Progenitor cell of endocrine pancreas (in vitro differentiated cells): ENCODE measurements around the gene PRKCE. TPM values are rescaled to one million over a fixed set of nuclear protein-coding genes. Genes with fewer than 3 reads are reported as not detected.

Experiments
- DNase-seq: peaks from one replicate; pipeline ENCODE4 v3.0.0; 2021; ENCODE audit warnings: low spot score; ENCODE audit not compliant: unreplicated experiment
- H3K27ac Mint-ChIP-seq: 2 replicates; pipeline ENCODE4 v1.8.0; 2021; ENCODE audit warnings: mild to moderate bottlenecking, moderate library complexity, mixed read lengths
- H3K27me3 Mint-ChIP-seq: 2 replicates; pipeline ENCODE4 v1.8.0; 2021; ENCODE audit warnings: mixed read lengths
- H3K36me3 Mint-ChIP-seq: 2 replicates; pipeline ENCODE4 v1.8.0; 2022; ENCODE audit warnings: mixed read lengths; ENCODE audit not compliant: insufficient read depth
- H3K4me1 Mint-ChIP-seq: 2 replicates; pipeline ENCODE4 v1.8.0; 2021; ENCODE audit warnings: low read depth, mixed read lengths
- H3K4me3 Mint-ChIP-seq: 2 replicates; pipeline ENCODE4 v1.8.0; 2021; ENCODE audit warnings: low read depth, mild to moderate bottlenecking, moderate library complexity, mixed read lengths
- H3K9me3 Mint-ChIP-seq: 2 replicates; pipeline ENCODE4 v1.8.0; 2021; ENCODE audit warnings: low read depth, mixed read lengths
- CTCF ChIP-seq: fragments of 200-600 bp; sonication (generic); IDR thresholded peaks from one replicate; pipeline ENCODE4 v1.5.0; 2021; ENCODE audit warnings: antibody characterized with exemption, mild to moderate bottlenecking; ENCODE audit not compliant: unreplicated experiment
- total RNA-seq: library from RNA; stranded (reverse); gene quantifications from 2 replicates; pipeline ENCODE4 v1.2.1, GENCODE V29; 2021

The PRKCE gene
- total RNA-seq, 1 donor from 2014 or later = 4.2 TPM

- H3K9me3 Mint-ChIP-seq = peaks cover 12% of the 10 kb centered on the region
- no peak overlapping the region for H3K4me3 Mint-ChIP-seq
- no peaks in the 10 kb centered on the region for H3K36me3 Mint-ChIP-seq
- H3K27me3 Mint-ChIP-seq = peaks cover 8% of the 10 kb centered on the region
- no peak for TF ChIP-seq CTCF
- no peak for DNase-seq
- no peak overlapping the region for H3K27ac Mint-ChIP-seq
- H3K4me1 Mint-ChIP-seq = no peaks in the 10 kb centered on the region
These were observed 440.6 kb downstream of the PRKCE start for GRCh38 chr2:46091961-46092667.

- Mint-ChIP-seq H3K27me3 (peaks cover 8% of the 10 kb centered on the region), H3K4me3 (no peak overlapping the region), H3K36me3 (no peaks in the 10 kb centered on the region), H3K9me3 (peaks cover 12% of the 10 kb centered on the region), H3K4me1 (no peaks in the 10 kb centered on the region), H3K27ac (no peak overlapping the region)
- no peak for TF ChIP-seq CTCF
- DNase-seq = no peak
These were observed 443.2 kb downstream of the PRKCE start for GRCh38 chr2:46094689-46095088.

- no peak overlapping the region for H3K27ac Mint-ChIP-seq
- H3K9me3 Mint-ChIP-seq = peaks cover 12% of the 10 kb centered on the region
- no peak overlapping the region for H3K4me3 Mint-ChIP-seq
These were observed 444.4 kb downstream of the PRKCE start for GRCh38 chr2:46095830-46096229.

GRCh38 chr2:46096260-46096659 lies 444.8 kb downstream of the PRKCE start:
- peaks cover 12% of the 10 kb centered on the region for H3K9me3 Mint-ChIP-seq
- H3K4me3 Mint-ChIP-seq = no peak overlapping the region
- no peaks in the 10 kb centered on the region for H3K4me1 Mint-ChIP-seq
- peaks cover 8% of the 10 kb centered on the region for H3K27me3 Mint-ChIP-seq
- no peaks in the 10 kb centered on the region for H3K36me3 Mint-ChIP-seq
- H3K27ac Mint-ChIP-seq = no peak overlapping the region
- no peak for DNase-seq
- TF ChIP-seq CTCF = no peak

More at GRCh38 chr2:46095830-46096229, 444.4 kb downstream of the PRKCE start:
- Mint-ChIP-seq H3K36me3 (no peaks in the 10 kb centered on the region), H3K27me3 (peaks cover 8% of the 10 kb centered on the region), H3K4me1 (no peaks in the 10 kb centered on the region)
- no peak for DNase-seq
- TF ChIP-seq CTCF = no peak

GRCh38 chr2:46097714-46098480 lies 446.4 kb downstream of the PRKCE start:
- no peaks in the 10 kb centered on the region for H3K36me3 Mint-ChIP-seq
- no peak overlapping the region for H3K27ac Mint-ChIP-seq
- peaks cover 12% of the 10 kb centered on the region for H3K9me3 Mint-ChIP-seq
- DNase-seq = no peak
- H3K4me3 Mint-ChIP-seq = no peak overlapping the region
- no peaks in the 10 kb centered on the region for H3K27me3 Mint-ChIP-seq
- H3K4me1 Mint-ChIP-seq = no peaks in the 10 kb centered on the region
- TF ChIP-seq CTCF = no peak
